ENCODE data around the gene UGCG. TPM values are rescaled to one million over a fixed set of nuclear protein-coding genes. Genes with fewer than 3 reads are reported as not detected.

The UGCG gene
- total RNA-seq, 1 donor, result 121 TPM

GRCh38 chr9:111922324-111923013 is 25.9 kb downstream of the UGCG start:
- H3K27ac ChIP-seq (ENCODE audit: low read depth, low read length), result peak overlapping the region; percentile 0
- no peaks in the 10 kb centered on the region for H3K27me3 ChIP-seq (ENCODE audit: insufficient read depth, low read length)
- H3K36me3 ChIP-seq (ENCODE audit: insufficient read depth, low read length), result peaks cover 88% of the 10 kb centered on the region
- peaks cover 35% of the 10 kb centered on the region for H4K20me1 ChIP-seq (ENCODE audit: insufficient read depth, low read length)
- DNase-seq (ENCODE audit: insufficient read length, low spot score, missing footprints), result no peak
- peaks cover 39% of the 10 kb centered on the region for H3K4me1 ChIP-seq (ENCODE audit: insufficient read depth, low read length)
- no peak overlapping the region for H3K4me3 ChIP-seq (ENCODE audit: insufficient read depth, low read length)
- no peak overlapping the region for H3K4me2 ChIP-seq (ENCODE audit: insufficient read depth, low read length)
- H2AFZ ChIP-seq (ENCODE audit: low read length), result no peak overlapping the region
- TF ChIP-seq, protein P1, sequence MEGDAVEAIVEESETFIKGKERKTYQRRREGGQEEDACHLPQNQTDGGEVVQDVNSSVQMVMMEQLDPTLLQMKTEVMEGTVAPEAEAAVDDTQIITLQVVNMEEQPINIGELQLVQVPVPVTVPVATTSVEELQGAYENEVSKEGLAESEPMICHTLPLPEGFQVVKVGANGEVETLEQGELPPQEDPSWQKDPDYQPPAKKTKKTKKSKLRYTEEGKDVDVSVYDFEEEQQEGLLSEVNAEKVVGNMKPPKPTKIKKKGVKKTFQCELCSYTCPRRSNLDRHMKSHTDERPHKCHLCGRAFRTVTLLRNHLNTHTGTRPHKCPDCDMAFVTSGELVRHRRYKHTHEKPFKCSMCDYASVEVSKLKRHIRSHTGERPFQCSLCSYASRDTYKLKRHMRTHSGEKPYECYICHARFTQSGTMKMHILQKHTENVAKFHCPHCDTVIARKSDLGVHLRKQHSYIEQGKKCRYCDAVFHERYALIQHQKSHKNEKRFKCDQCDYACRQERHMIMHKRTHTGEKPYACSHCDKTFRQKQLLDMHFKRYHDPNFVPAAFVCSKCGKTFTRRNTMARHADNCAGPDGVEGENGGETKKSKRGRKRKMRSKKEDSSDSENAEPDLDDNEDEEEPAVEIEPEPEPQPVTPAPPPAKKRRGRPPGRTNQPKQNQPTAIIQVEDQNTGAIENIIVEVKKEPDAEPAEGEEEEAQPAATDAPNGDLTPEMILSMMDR (IDR thresholded peaks at IDR 0.05; ENCODE audit: extremely low read depth, low read depth, low read length), result no peak
- H3K79me2 ChIP-seq (ENCODE audit: insufficient read depth, low read length), result peaks cover 88% of the 10 kb centered on the region
- no peaks in the 10 kb centered on the region for H3K9me3 ChIP-seq (ENCODE audit: low read depth, low read length)

GRCh38 chr9:111924281-111924680 is 27.7 kb downstream of the UGCG start:
- no peak for DNase-seq (ENCODE audit: insufficient read length, low spot score, missing footprints)
- no peak overlapping the region for H3K4me3 ChIP-seq (ENCODE audit: insufficient read depth, low read length)
- no peak overlapping the region for H3K4me2 ChIP-seq (ENCODE audit: insufficient read depth, low read length)
- H3K9me3 ChIP-seq (ENCODE audit: low read depth, low read length), result no peaks in the 10 kb centered on the region
- TF ChIP-seq, protein P1 (IDR thresholded peaks at IDR 0.05; ENCODE audit: extremely low read depth, low read depth, low read length), result no peak
- H3K27ac ChIP-seq (ENCODE audit: low read depth, low read length), result peak overlapping the region; percentile 57
- peaks cover 51% of the 10 kb centered on the region for H3K4me1 ChIP-seq (ENCODE audit: insufficient read depth, low read length)
- H3K36me3 ChIP-seq (ENCODE audit: insufficient read depth, low read length), result peaks cover 92% of the 10 kb centered on the region
- H4K20me1 ChIP-seq (ENCODE audit: insufficient read depth, low read length), result peaks cover 22% of the 10 kb centered on the region
- H2AFZ ChIP-seq (ENCODE audit: low read length), result no peak overlapping the region
- H3K27me3 ChIP-seq (ENCODE audit: insufficient read depth, low read length), result no peaks in the 10 kb centered on the region
- peaks cover 89% of the 10 kb centered on the region for H3K79me2 ChIP-seq (ENCODE audit: insufficient read depth, low read length)

GRCh38 chr9:111925017-111925770 is 28.6 kb downstream of the UGCG start:
- TF ChIP-seq, protein P1 (IDR thresholded peaks at IDR 0.05; ENCODE audit: extremely low read depth, low read depth, low read length), result no peak
- Histone ChIP-seq H3K27ac (ENCODE audit: low read depth, low read length) (peak overlapping the region; percentile 57), H3K4me1 (ENCODE audit: insufficient read depth, low read length) (peaks cover 51% of the 10 kb centered on the region), H2AFZ (ENCODE audit: low read length) (no peak overlapping the region), H3K4me2 (ENCODE audit: insufficient read depth, low read length) (peak overlapping the region; percentile 11), H4K20me1 (ENCODE audit: insufficient read depth, low read length) (peaks cover 16% of the 10 kb centered on the region), H3K79me2 (ENCODE audit: insufficient read depth, low read length) (peaks cover 87% of the 10 kb centered on the region), H3K9me3 (ENCODE audit: low read depth, low read length) (no peaks in the 10 kb centered on the region), H3K36me3 (ENCODE audit: insufficient read depth, low read length) (peaks cover 92% of the 10 kb centered on the region), H3K27me3 (ENCODE audit: insufficient read depth, low read length) (no peaks in the 10 kb centered on the region), H3K4me3 (ENCODE audit: insufficient read depth, low read length) (no peak overlapping the region)
- DNase-seq (ENCODE audit: insufficient read length, low spot score, missing footprints), result peak; percentile 35

- Histone ChIP-seq H4K20me1 (ENCODE audit: insufficient read depth, low read length) (peaks cover 16% of the 10 kb centered on the region), H3K27me3 (ENCODE audit: insufficient read depth, low read length) (no peaks in the 10 kb centered on the region), H3K9me3 (ENCODE audit: low read depth, low read length) (no peaks in the 10 kb centered on the region), H3K4me2 (ENCODE audit: insufficient read depth, low read length) (no peak overlapping the region), H3K27ac (ENCODE audit: low read depth, low read length) (peak overlapping the region; percentile 57), H3K4me3 (ENCODE audit: insufficient read depth, low read length) (no peak overlapping the region), H2AFZ (ENCODE audit: low read length) (no peak overlapping the region), H3K79me2 (ENCODE audit: insufficient read depth, low read length) (peaks cover 87% of the 10 kb centered on the region), H3K4me1 (ENCODE audit: insufficient read depth, low read length) (peaks cover 50% of the 10 kb centered on the region), H3K36me3 (ENCODE audit: insufficient read depth, low read length) (peaks cover 92% of the 10 kb centered on the region)
- TF ChIP-seq, protein P1 (IDR thresholded peaks at IDR 0.05; ENCODE audit: extremely low read depth, low read depth, low read length), result no peak
- no peak for DNase-seq (ENCODE audit: insufficient read length, low spot score, missing footprints)
Observed at GRCh38 chr9:111925784-111926183, 29.2 kb downstream of the UGCG start.

All from osteoblast (primary cell).